ENCODE data around the gene KCNAB2. TPM values are rescaled to one million over a fixed set of nuclear protein-coding genes. Genes with fewer than 3 reads are reported as not detected.

Gene KCNAB2
- total RNA-seq, 1 donor from 2014 or later, result 7.2 TPM

DNA sequence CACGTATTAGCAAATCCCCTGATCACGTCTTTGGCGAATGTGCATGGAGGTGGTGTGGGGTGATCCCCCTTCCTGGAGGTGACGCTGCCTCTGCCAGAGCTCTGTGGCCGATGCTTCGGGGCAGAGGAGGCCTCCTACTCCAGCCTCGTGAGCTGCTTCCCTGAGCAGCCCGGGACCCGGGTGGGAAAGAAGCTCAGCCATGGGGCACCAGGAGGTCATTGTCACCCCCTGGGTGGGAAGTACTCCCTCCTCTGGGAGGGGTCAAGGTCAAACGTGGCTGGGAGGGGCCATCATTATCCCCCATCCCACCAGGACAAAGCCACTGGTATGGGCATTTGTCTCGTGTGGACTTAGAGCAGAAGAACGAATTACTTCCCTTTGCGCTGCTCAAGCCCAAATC is 40.7 kb downstream of the KCNAB2 start:
- no peak overlapping the region for H3K4me3 Mint-ChIP-seq
- TF ChIP-seq, protein P1, sequence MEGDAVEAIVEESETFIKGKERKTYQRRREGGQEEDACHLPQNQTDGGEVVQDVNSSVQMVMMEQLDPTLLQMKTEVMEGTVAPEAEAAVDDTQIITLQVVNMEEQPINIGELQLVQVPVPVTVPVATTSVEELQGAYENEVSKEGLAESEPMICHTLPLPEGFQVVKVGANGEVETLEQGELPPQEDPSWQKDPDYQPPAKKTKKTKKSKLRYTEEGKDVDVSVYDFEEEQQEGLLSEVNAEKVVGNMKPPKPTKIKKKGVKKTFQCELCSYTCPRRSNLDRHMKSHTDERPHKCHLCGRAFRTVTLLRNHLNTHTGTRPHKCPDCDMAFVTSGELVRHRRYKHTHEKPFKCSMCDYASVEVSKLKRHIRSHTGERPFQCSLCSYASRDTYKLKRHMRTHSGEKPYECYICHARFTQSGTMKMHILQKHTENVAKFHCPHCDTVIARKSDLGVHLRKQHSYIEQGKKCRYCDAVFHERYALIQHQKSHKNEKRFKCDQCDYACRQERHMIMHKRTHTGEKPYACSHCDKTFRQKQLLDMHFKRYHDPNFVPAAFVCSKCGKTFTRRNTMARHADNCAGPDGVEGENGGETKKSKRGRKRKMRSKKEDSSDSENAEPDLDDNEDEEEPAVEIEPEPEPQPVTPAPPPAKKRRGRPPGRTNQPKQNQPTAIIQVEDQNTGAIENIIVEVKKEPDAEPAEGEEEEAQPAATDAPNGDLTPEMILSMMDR (conservative IDR thresholded peaks at IDR 0.05), result no peak
- H3K27me3 Mint-ChIP-seq, result peaks cover 12% of the 10 kb centered on the region
- no peak for DNase-seq (ENCODE audit: extremely low spot score, unreplicated experiment)
- H3K36me3 Mint-ChIP-seq, result no peaks in the 10 kb centered on the region
- no peak overlapping the region for H3K27ac Mint-ChIP-seq
- peaks cover 18% of the 10 kb centered on the region for H3K4me1 Mint-ChIP-seq (ENCODE audit: unreplicated experiment)
- no peaks in the 10 kb centered on the region for H3K9me3 Mint-ChIP-seq

DNA sequence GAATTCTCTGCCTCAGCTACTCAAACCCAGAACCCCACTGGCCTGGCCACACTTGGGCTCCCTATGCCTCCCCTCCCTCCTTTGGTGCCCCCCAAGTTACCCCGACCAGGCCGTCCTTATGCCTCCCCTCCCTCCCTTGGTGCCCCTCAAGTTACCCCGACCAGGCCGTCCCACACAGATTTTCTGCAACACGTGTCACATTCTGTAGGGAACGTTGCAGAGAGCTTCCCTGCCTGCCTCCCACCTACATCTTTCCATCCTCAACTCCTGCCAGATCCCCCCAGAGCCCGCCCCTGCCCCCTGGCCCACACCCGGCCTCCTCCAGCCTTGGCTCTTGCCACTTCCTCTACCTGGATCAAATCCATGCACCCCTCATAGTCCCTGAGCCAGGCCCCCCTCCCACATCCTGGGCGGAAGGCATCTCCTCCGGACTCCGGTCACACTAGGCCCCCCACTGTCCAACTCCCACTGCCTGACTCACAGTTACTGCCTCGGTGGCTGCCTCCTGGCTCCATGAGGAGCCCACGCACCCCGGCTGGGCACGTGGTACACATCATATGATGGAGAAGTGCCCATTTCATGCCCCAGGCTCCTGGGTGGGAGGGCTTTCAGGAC is 41.2 kb downstream of the KCNAB2 start:
- Mint-ChIP-seq H3K27ac (no peak overlapping the region), H3K4me1 (ENCODE audit: unreplicated experiment) (peaks cover 18% of the 10 kb centered on the region), H3K27me3 (peaks cover 12% of the 10 kb centered on the region), H3K4me3 (no peak overlapping the region), H3K9me3 (no peaks in the 10 kb centered on the region), H3K36me3 (no peaks in the 10 kb centered on the region)
- TF ChIP-seq, protein P1 (conservative IDR thresholded peaks at IDR 0.05), result no peak
- no peak for DNase-seq (ENCODE audit: extremely low spot score, unreplicated experiment)

DNA sequence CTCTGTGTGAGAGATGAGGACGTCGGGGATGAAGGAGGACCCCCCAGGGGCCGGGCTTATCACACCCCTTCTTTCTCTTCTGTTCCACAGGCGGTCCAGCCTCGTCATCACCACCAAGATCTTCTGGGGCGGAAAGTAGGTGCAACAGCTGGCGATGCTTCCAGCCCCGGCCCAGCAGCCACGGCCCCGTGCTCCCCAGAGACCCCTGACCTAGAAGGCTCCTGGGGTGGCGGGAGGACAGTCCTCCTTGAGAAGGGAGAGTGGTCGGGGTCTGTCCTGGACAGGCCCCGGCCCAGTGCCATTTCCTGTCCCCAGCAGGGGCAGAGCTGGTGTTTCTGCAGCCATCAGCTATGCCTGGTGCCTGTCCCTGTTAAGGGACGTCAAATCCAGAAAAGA is 41.7 kb downstream of the KCNAB2 start:
- Mint-ChIP-seq H3K27ac (no peak overlapping the region), H3K4me1 (ENCODE audit: unreplicated experiment) (peaks cover 18% of the 10 kb centered on the region), H3K27me3 (peaks cover 12% of the 10 kb centered on the region), H3K4me3 (no peak overlapping the region), H3K9me3 (no peaks in the 10 kb centered on the region), H3K36me3 (no peaks in the 10 kb centered on the region)
- TF ChIP-seq, protein P1 (conservative IDR thresholded peaks at IDR 0.05), result no peak
- DNase-seq (ENCODE audit: extremely low spot score, unreplicated experiment), result no peak

DNA sequence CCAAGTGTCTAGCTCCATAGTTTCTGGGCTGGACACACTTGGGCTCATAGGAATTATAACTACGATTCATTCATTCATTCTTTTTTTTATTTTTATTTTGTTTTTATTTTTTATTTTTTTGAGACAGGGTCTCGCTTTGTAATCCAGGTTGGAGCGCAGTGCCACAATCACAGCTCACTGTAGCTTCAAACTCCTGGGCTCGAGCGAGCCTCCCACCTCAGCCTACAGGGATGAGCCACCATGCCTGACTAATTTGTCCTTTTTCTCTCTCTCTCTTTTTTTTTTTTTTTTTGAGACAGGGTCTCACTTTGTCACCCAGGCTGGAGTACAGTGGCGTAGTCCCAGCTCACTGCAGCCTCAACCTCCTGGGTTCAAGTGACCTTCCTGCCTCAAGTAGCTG is 42.3 kb downstream of the KCNAB2 start:
- no peaks in the 10 kb centered on the region for H3K9me3 Mint-ChIP-seq
- H3K27ac Mint-ChIP-seq, result no peak overlapping the region
- TF ChIP-seq, protein P1 (conservative IDR thresholded peaks at IDR 0.05), result no peak
- H3K4me1 Mint-ChIP-seq (ENCODE audit: unreplicated experiment), result peaks cover 18% of the 10 kb centered on the region
- H3K27me3 Mint-ChIP-seq, result peaks cover 12% of the 10 kb centered on the region
- no peak for DNase-seq (ENCODE audit: extremely low spot score, unreplicated experiment)
- no peaks in the 10 kb centered on the region for H3K36me3 Mint-ChIP-seq
- no peak overlapping the region for H3K4me3 Mint-ChIP-seq

DNA sequence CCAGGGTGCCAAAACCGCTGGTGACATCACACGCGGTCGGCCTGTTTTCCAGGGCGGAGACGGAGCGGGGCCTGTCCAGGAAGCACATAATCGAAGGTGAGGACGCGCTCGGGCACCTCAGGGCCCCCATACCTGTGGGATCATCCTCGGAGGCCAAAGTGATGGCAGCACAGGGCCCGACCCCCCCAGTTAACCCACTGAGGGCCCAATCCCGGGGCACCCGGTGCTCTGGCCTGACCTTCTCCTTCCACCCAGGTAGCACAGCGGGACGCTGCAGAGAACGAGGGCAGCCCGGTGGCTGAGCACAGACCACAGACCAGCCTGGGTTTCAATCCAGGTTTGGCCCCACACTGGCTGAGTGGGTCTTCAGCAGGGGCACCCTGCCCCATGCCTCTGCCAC is 43.3 kb downstream of the KCNAB2 start:
- Mint-ChIP-seq H3K27ac (no peak overlapping the region), H3K27me3 (peaks cover 13% of the 10 kb centered on the region), H3K36me3 (no peaks in the 10 kb centered on the region), H3K9me3 (no peaks in the 10 kb centered on the region), H3K4me3 (no peak overlapping the region), H3K4me1 (ENCODE audit: unreplicated experiment) (peaks cover 18% of the 10 kb centered on the region)
- TF ChIP-seq, protein P1 (conservative IDR thresholded peaks at IDR 0.05), result no peak
- DNase-seq (ENCODE audit: extremely low spot score, unreplicated experiment), result no peak

DNA sequence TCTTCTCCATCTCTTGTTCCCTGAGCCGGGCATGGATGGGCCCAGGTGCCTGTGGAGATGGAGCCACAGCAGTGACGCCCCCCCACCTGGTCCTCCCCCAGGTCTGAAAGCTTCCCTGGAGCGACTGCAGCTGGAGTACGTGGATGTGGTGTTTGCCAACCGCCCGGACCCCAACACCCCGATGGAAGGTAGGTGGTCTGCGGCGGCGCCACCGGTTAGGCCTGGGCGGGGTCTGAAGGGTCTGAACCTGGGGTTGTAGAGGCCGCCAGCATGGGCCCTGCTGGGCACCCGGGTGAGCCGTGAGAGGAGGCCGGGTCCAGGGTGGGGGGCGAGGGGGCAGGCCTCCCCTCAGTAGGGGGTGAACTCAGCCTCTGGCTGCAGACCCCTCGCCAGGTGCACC is 44.6 kb downstream of the KCNAB2 start:
- DNase-seq (ENCODE audit: extremely low spot score, unreplicated experiment), result no peak
- H3K27ac Mint-ChIP-seq, result no peak overlapping the region
- no peaks in the 10 kb centered on the region for H3K36me3 Mint-ChIP-seq
- peaks cover 7% of the 10 kb centered on the region for H3K27me3 Mint-ChIP-seq
- peaks cover 16% of the 10 kb centered on the region for H3K4me1 Mint-ChIP-seq (ENCODE audit: unreplicated experiment)
- H3K9me3 Mint-ChIP-seq, result no peaks in the 10 kb centered on the region
- H3K4me3 Mint-ChIP-seq, result no peak overlapping the region
- TF ChIP-seq, protein P1 (conservative IDR thresholded peaks at IDR 0.05), result no peak

Measured in type B pancreatic cell (in vitro differentiated cells).